ENCODE data around the gene ADAMTS2.
"Not testable (repeated sequence)": the region's sequence is repeated elsewhere in the genome, so short reads cannot be mapped to it uniquely, and the experiment has no call there.

ADAMTS2 gene

DNA sequence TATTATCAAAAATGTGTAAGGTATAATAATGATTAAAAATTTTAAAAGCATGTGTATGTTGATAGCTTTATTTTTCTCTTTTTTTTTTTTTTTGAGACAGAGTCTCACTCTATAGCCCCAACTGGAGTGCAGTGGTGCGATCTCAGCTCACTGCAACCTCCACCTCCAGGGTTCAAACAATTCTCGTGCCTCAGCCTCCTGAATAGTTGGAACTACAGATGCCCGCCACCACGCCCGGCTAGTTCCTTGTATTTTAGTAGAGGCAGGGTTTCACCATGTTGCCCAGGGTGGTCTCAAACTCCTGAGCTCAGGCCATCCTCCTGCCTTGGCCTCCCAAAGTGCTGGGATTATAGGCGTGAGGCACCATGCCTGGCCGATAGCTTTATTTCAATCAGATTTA lies 20.9 kb downstream of the ADAMTS2 start:
- DNase-seq: not testable (repeated sequence)

GRCh38 chr5:179323026-179323870 lies 22.0 kb downstream of the ADAMTS2 start:
- DNase-seq: no peak

DNA sequence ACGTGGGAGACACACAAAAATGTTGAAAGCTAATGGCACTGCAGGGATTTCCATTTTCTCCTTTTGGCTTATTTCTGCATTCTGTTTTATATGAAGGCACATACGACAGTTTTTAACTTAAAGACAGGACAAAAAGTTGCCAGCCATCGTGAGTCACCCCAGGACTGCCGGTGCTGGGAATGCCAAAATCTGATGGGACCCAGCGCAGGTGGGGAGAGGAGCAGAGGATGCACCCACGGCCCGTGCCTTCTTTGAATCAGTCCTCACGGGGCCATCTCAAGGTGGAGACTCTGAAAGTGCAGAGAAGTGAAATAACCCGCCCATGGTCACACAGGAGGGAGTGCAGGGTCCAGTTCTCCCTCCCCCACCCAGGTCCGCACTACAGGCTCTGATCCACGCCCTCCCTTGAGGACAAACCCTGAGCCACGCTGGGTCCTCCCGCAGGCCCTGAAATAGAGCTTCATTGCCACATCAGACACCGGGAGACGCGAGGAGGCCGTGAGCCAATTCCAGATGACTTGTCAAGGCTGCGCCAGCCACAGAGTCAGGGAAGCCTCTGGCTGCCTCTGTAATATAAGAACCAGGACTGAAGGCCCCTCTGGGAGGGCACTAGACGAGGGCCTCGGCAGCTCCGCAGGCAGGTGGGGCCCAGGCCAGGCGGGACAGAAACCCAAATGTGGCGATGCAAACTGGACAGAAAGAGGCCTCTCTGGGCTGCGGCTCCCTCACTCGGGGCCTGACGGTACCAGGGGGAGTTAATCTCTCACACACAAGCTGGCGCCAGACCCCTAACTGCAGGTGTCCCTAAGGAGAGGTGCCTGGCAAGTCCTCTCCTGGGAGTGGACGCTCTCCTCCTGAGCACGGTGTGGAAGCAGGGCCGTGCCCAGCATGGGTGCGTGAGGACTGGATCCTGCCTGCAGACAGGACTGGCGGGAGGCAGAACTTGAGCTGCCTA lies 22.9 kb downstream of the ADAMTS2 start:
- DNase-seq: no peak

GRCh38 chr5:179321206-179321987 lies 23.9 kb downstream of the ADAMTS2 start:
- no peak for DNase-seq

- DNase-seq: no peak
Measured at GRCh38 chr5:179319741-179320281, 25.4 kb downstream of the ADAMTS2 start.

- DNase-seq: no peak
Measured at GRCh38 chr5:179319123-179319522, 26.1 kb downstream of the ADAMTS2 start.

DNA sequence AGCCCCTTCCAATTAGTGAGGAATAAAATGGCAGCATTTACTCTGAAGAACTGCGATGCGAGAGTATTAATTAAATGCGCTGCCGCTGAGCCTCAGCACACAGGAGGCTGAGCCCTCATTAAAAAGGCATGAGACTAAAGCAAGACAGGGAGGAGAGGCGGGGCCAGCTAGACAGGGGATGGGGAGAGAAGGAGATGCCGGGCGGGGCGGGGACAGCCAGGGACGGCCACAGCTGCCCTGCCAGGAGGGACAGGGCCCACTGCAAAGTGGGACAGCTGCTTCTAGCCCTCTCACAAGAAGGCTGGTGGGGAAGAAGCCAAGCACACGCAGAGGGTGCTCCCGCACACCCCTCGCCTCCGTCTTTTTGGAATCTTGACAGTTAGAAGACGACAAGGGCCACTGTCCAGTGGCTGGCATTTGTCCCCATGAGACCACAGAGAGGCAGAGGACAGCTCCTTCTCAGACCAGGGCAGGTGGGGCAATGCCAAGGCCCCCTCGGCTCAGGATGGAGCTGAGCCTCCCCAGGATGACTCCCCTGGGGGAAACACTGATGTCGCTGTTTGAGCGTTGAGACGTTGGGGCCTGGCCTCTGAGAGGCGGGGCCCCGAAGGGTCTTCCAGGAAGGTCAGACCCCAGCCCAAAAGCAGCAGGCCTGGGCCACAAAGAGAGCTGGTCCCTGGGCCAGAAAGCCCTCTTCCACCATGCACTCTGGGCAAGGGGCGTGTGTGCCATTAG lies 26.9 kb downstream of the ADAMTS2 start:
- DNase-seq: no peak

DNA sequence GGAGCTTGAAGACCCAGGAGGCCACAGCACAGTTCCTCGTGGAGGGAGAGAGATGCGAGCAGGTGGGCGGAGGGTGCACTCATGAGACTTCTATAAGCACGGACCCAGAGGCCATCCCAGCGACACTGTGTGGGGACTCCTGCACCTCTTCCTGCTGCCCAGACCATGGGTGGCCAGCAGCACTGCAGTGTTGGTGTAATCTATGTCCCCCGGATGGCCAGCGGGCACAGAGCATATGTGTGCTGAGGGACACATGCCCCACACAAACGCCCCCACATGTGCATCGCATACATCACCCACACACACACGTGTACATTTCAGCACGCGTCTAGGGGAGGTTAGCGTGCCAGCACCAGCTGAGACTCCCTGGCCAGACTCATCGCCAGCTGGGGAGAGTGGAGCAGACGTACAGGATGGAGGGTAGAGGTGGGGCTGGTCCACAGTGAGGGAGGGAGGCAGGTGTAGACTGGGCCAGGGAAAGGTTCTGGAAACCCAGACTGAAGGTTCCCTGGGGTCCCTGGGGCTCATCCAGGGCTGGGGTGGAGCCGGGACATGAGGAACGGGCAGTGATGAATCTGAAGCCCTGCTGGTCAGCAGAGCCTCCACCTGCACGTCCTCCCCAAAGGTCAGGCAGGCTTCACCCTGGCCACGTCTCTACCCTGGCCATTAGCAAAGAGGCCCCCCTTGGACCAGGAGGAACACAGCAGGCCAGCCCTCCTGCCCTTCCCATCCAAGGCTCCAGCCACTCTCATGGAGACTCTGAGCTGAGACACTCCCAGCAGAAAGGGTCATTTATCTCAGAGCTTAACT lies 27.6 kb downstream of the ADAMTS2 start:
- no peak for DNase-seq

- no peak for DNase-seq
Measured at GRCh38 chr5:179316982-179317381, 28.3 kb downstream of the ADAMTS2 start.

- no peak for DNase-seq
Measured at GRCh38 chr5:179316111-179316551, 29.1 kb downstream of the ADAMTS2 start.

DNA sequence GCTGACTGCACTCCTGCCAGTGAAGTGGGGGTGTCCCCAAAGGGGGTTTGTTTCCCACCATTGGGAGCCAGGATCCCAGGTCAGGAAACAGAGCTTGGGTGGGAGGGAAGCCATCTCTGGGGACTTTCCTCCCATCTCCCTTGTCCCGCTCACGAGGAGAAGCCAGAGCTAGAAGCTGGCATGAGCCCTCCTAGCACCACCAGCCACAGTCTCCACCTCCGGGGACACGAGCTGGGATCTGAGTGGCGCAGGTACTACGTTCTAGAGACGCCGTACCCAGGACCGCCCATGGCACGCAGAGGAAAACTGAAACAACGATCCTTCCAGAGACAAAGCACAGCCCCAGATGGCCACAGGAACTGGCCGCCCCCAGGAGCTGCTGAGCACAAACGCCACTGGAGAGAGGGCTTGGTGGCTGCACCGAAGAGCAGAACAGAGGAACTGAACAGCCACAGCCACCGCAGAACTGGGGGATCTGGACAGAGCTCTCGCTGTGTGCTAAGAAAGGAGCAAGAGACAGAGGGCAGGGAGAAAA lies 29.8 kb downstream of the ADAMTS2 start:
- no peak for DNase-seq

DNA sequence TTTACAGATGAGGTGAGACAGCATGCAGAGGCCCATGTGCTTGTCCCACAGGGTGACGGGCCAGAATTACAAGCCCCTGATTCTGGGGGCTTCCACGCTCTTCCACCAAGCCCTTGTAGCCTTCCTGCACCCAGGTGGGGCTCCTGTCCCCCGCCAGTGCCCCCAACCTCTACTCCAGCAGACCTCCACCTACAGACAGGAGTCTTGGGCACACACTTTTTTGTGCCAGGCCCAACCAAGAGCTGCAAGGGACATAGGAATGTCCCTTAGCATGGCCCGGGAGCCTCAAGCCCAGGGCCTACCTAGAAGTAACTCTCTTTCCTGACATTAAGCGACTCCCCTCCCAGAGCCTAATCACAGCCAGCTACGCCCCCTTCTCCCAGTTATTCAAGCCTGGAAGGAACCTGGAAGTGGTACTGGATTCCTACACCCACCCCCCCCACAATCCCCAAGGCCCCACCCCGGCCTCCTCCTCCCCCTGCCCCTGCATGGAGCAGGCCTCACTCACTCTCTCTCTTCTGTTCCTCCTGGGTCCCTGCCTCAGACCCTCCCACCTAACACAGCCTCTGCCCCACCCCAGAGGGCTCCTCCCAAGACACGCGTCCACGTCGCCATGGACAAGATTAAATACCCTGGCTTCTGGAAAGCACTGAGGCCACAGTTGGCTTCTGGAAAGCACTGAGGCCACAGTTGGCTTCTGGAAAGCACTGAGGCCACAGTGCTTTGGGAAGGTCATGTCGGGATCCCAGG lies 30.5 kb downstream of the ADAMTS2 start:
- DNase-seq: no peak

DNA sequence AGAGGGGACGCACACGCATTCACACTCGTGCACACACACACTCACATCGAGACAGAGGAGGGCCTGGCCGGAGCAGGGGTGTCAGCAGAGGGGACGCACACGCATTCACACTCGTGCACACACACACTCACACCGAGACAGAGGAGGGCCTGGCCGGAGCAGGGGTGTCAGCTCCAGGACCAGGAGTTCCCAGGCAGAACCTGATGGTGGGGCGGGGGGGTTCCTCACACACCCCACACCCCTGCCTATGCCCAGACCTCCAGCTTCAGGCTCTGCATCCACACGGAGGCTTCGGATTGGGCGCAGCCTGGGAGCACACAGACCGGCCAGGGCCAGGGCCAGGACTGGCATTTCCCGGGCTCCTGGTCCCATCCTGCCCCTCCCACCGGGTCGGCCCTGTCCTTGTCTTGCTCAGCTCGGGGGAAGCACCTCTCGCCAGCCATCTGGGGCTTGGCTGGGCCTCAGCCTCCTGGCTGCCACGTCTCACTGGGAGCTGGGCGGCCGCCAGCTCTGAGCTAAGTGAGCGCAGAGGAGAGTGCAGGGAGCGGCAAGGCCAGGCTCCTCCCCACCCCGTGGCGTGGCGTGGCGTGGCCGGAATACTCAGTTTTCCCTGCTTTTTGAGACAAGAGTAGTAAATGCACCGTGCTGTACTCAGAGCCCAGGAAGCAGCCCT lies 31.3 kb downstream of the ADAMTS2 start:
- DNase-seq: no peak

- DNase-seq: no peak
Measured at GRCh38 chr5:179312557-179313235, 32.6 kb downstream of the ADAMTS2 start.

DNA sequence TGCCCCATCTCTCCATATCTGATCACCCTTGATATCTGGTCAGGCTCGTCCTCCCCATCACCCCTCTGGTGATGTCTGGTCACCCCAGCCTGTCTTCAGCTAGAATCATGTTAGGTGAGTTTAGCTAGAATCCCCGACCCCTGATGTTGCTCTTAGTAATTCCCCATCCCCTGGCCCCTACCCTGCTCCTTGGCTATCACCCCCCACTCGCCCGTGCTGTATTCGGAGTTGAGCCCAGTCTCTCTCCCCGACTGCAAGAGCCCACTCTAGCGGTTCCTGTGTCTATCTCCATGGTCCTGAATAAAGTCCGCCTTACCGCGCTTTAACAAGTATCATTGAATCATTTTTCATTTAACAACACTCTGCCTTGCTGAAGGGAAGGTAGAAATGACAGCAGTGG lies 33.7 kb downstream of the ADAMTS2 start:
- DNase-seq: no peak

GRCh38 chr5:179311091-179311470 lies 34.2 kb downstream of the ADAMTS2 start:
- no peak for DNase-seq

DNA sequence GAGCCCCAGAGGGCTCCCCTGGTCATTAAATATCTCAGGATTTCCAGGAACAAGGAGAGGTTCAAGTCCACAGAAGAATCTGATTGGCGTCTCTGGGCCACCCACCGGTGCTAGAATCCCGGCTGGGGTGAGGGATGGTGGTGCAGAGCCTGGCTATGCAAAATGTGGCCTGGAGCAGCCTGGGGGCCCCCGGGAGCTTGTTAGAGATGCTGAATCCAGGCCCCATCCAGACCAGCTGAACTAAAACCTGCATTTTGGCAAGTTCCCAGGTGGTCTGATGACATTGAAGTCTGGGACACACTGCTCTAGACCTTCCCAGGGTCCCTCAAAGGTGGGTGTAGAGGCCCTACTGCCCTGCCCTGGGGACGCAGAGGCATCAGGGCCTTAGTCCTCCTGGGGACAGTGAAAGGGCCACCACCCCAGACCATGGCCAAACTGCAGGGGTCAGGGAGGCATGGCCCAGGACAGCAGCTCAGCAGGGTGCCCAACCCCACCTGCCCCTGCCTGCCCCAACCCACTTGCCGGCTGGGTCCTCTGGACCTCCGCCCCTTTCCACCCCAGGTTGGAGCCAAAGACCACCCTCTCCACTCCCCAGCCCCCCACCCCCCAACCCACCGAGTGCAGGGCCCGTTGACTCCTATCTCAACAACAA lies 34.7 kb downstream of the ADAMTS2 start:
- no peak for DNase-seq

GRCh38 chr5:179309751-179310320 lies 35.4 kb downstream of the ADAMTS2 start:
- no peak for DNase-seq

All from inflammatory macrophage treated with lipopolysaccharide for 1 hour (primary cell).